Cardiac muscle cell (in vitro differentiated cells and primary cell): ENCODE results near the gene PRDX5. TPM values are rescaled to one million over a fixed set of nuclear protein-coding genes. Genes with fewer than 3 reads are reported as not detected.
A peak's percentile ranks its signal among the peaks of the same experiment; 100 is the strongest.

Experiments used
- DNase-seq, 2 donors: peaks; one replicate each; pipeline versions ENCODE4 v3.0.0 to v3.0.0-alpha.2; 2010 to 2017; ENCODE audit warnings: low read depth in 1 of 2, low spot score in 1 of 2
- H3K27ac ChIP-seq: fragments of 200-600 bp; sonication (generic); 2 replicates; pipeline ENCODE4 v1.5.1; 2016
- H3K27me3 ChIP-seq: fragments of 200-600 bp; sonication (generic); 2 replicates; pipeline ENCODE4 v1.6.0; 2016; ENCODE audit warnings: control low read depth
- H3K36me3 ChIP-seq: fragments of 200-600 bp; sonication (generic); 2 replicates; pipeline ENCODE4 v1.5.1; 2016; ENCODE audit warnings: control low read depth
- H3K4me1 ChIP-seq: fragments of 200-600 bp; sonication (generic); 2 replicates; pipeline ENCODE4 v1.8.1; 2017; ENCODE audit warnings: low read depth, mild to moderate bottlenecking, mixed run types
- H3K4me3 ChIP-seq: fragments of 200-600 bp; sonication (generic); 2 replicates; pipeline ENCODE4 v1.5.1; 2016; ENCODE audit warnings: mild to moderate bottlenecking
- H3K9me3 ChIP-seq: fragments of 200-600 bp; sonication (generic); 2 replicates; pipeline ENCODE4 v1.5.1; 2017; ENCODE audit warnings: low read depth, mild to moderate bottlenecking, control low read depth
- CTCF ChIP-seq: IDR thresholded peaks from 2 replicates; pipeline ENCODE4 v1.5.1; 2012; ENCODE audit warnings: low read depth, mild to moderate bottlenecking, low read length
- polyA plus RNA-seq: library from polyadenylated mRNA; unstranded; fragments of >200 nt; fragmentation: Nextera tagmentation; extraction: Ambion mirVana; gene quantifications from 2 replicates; pipeline ENCODE4 v1.2.1, GENCODE V29; 2016
- total RNA-seq: library from RNA; depleted of rRNA; stranded (reverse); fragments of >200 nt; gene quantifications from 2 replicates; pipeline ENCODE4 v1.2.3, GENCODE V29; 2016

PRDX5 gene
- total and polyA plus RNA-seq, 2 experiments from 2014 or later: 500 to 784 TPM

DNA sequence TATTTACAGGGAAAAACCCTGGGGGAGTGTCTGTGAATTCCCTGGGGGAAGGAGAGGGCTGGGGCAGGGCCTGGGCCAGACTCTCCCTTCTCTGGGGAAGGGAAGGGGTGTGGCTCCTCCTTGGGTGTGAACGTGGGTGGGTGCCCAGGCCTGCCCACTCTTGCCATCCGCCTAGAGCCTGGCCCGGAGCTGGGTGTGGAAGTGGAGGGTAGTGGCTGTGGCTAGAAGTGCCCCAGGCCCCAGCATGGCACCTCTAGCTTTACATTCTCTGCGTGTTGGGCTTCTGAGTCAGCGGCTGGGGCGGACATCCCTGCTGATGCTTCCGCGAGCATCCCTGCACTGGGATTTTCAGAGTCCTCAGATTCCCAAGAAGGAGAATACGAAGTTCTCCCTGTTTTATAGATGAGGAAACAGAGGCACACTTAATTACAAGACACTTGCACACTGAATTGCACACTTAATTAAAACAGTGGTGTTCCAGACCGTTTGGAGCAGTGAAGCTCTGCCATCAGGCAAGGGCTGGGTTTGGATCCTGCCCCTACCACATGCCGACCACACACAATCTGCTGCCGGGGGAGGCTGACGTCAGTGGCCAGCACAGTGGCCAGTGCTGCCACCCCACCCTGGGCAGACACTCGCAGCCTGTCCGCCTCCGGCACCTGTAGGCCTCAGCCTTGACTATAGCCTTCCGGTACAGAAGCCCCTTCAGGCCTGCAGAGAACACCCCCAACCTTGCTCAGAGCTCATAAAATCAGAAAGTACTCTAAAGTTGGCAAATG lies 41.1 kb upstream of the PRDX5 start:
- no peaks in the 10 kb centered on the region for H3K4me1 ChIP-seq
- H3K9me3 ChIP-seq: no peaks in the 10 kb centered on the region
- DNase-seq: no peak
- H3K27ac ChIP-seq: no peak overlapping the region
- H3K4me3 ChIP-seq: no peak overlapping the region
- no peaks in the 10 kb centered on the region for H3K27me3 ChIP-seq
- TF ChIP-seq CTCF: no peak
- peaks cover 2% of the 10 kb centered on the region for H3K36me3 ChIP-seq

DNA sequence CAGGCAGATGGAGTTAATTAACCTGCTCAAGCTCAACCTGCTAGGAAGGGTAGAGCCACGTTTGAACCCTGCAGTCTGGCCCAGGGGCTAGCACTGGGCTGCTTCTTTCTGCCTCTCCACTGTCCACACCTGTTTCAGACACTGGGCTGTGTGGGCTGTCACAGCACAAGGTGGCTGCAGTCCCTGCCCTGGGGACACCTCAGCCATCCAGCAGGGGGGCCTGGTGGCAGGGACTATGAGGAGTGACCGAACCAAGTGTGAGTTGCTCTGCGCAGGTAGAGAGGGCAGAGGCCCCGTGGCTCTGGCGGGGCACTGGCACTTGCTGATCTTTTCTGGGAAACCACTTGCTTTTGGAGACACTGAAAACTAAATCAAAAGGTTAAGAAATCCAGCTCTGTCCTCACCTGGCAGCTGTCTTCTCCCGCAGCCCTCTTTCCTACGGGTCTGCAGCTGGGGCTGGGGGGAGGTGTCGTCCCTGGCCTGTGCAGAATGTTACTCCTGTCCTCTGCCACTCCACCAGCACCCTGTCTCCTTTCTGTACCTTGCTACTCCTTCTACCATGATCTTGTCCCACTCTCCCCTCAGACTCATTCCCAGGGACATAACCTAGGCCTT lies 39.2 kb upstream of the PRDX5 start:
- Histone ChIP-seq H3K4me3 (no peak overlapping the region), H3K27me3 (no peaks in the 10 kb centered on the region), H3K27ac (no peak overlapping the region), H3K4me1 (no peaks in the 10 kb centered on the region), H3K9me3 (no peaks in the 10 kb centered on the region), H3K36me3 (peaks cover 5% of the 10 kb centered on the region)
- no peak for TF ChIP-seq CTCF
- DNase-seq: no peak

DNA sequence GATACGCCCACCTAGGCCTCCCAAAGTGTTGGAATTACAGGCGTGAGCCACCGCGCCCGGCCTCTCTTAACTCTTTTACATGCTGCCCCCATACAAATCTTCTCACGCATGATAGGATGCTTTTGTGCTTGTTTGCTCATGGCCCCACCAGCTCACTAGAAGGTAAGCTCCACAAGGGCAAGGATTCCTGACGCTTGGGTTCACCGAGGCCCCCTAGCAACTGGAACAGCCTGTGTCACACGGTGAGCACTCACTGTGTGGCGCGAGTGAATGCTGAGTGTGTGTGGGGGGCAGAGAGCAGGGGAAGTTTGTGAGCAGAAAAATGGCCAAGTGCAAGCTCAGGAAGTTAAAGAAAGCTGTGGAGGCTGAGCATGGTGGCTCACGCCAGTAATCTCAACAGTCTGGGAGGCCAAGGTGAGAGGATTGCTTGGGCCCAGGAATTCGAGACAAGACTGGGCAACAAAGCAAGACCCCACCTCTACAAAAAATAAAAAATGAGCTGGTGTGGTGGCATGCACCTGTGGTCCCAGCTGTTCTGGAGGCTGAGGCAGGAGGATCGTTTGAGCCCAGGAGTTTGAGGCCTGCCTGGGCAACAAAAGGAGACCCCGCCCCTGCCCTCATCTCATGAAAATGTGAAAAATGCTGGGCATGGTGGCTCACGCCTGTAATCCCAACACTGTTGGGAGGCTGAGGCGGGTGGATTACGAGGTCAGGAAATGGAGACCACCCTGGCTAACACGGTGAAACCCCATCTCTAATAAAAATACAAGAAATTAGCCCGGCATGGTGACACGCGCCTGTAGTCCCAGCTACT lies 35.8 kb upstream of the PRDX5 start:
- DNase-seq: no peak
- Histone ChIP-seq H3K27me3 (no peaks in the 10 kb centered on the region), H3K9me3 (no peaks in the 10 kb centered on the region), H3K36me3 (peaks cover 5% of the 10 kb centered on the region), H3K27ac (no peak overlapping the region), H3K4me3 (no peak overlapping the region), H3K4me1 (no peaks in the 10 kb centered on the region)
- no peak for TF ChIP-seq CTCF

DNA sequence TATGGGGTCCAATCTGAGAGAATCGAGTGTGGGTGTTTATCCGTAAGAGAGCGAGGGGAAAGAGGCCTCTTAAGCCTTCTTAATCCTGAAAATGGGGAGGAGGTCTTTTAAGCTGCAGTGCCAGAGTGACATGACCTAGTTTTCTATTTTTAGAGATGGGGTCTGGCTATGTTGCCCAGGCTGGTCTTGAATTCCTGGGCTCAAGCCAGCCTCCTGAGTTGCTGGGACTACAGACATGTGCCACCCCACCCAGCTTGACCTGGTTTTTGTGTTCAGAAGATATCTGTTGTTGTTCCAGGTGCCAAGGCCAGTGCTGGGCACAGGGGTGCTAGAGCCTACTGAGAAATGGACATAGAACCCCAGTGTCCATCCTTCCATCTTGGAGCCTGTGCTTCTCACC lies 34.8 kb upstream of the PRDX5 start:
- TF ChIP-seq CTCF: no peak
- Histone ChIP-seq H3K27ac (no peak overlapping the region), H3K4me3 (no peak overlapping the region), H3K4me1 (no peaks in the 10 kb centered on the region), H3K27me3 (no peaks in the 10 kb centered on the region), H3K36me3 (peaks cover 5% of the 10 kb centered on the region), H3K9me3 (no peaks in the 10 kb centered on the region)
- no peak for DNase-seq

DNA sequence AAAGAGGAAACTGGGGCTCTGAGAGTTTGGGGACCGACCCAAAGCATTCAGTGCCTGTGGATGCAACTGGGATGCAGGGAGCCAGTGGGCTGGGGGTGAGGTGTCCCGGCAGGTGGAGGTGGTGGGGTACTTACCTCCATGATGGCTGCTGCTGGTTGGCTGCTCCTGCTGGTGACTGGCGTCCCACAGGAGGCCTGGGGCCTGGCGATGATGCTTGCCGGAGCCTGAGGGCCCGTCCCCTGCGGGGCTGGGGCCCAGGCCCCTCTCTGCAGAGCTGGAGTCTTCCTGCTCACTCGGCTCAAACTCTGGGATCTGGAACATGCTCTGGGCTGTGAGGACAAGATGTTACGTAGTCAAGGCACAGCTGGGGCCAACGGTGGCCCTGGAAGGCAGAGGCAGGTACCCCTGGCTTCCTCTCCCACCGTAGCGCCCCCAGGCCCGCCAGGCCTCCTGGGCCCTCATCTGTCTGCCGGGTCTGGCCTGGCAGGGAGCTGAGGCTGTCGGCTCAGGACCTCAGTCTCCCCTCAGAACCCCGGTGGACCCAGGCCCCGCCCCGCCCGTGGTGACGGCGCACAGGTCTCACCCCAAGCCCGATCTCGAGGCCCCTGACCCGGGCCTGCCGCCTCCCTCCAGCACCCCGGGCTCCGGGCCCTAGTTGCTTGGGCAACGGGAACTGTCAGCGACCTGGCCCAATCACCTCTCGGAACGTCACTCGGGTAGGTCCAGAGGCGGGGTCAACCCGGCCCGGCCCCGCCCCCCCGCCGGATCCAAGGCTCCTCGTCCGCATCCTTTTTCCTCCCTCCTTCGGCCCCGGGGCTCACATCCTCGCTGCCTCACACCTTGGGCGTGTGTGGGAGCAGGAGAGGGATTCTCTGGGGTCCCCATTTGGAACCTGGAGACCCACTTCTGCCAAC lies 33.6 kb upstream of the PRDX5 start, which contains the start of gene BAD:
Gene BAD, minus strand, starts transcription at position 618 of the 914 bp plus-strand sequence. Its CDS starts 297 bp downstream, at position 321.
- H3K4me3 ChIP-seq: peak within 1 kb of the TSS; percentile 87
- no peak for TF ChIP-seq CTCF
- H3K36me3 ChIP-seq: peaks cover 5% of the 10 kb centered on the region
- H3K27ac ChIP-seq: peak within 1 kb of the TSS; percentile 81
- peak; percentile 94 to 96 for DNase-seq
- H3K27me3 ChIP-seq: peaks cover 3% of the 10 kb centered on the region
- H3K9me3 ChIP-seq: no peaks in the 10 kb centered on the region
- no peaks in the 10 kb centered on the region for H3K4me1 ChIP-seq
